D721Med (cell line): ENCODE measurements around the gene KIZ.

Source experiments
- DNase-seq: peaks from one replicate; pipeline ENCODE4 v3.0.0; 2011; ENCODE audit warnings: low spot score; ENCODE audit not compliant: insufficient read length
- FAIRE-seq: peaks from 2 replicates; lab custom pipeline; 2011; peaks lifted over from hg19 to GRCh38; lab: Jason Lieb, UNC
- TF ChIP-seq, protein P1 (sequence below): IDR thresholded peaks from 2 replicates; pipeline ENCODE4 v1.5.1; 2012; ENCODE audit warnings: mild to moderate bottlenecking, control low read depth; ENCODE audit not compliant: insufficient read depth; ENCODE audit errors: missing control alignments

The KIZ gene, protein sequence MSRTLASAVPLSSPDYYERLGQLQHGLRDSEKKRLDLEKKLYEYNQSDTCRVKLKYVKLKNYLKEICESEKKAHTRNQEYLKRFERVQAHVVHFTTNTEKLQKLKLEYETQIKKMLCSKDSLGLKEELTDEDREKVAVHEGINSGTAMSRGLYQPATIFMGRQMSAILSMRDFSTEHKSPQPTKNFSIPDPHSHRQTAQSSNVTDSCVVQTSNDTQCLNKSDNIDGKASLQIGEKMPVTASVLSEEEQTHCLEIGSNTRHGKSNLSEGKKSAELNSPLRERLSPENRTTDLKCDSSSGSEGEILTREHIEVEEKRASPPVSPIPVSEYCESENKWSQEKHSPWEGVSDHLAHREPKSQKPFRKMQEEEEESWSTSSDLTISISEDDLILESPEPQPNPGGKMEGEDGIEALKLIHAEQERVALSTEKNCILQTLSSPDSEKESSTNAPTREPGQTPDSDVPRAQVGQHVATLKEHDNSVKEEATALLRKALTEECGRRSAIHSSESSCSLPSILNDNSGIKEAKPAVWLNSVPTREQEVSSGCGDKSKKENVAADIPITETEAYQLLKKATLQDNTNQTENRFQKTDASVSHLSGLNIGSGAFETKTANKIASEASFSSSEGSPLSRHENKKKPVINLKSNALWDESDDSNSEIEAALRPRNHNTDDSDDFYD

DNA sequence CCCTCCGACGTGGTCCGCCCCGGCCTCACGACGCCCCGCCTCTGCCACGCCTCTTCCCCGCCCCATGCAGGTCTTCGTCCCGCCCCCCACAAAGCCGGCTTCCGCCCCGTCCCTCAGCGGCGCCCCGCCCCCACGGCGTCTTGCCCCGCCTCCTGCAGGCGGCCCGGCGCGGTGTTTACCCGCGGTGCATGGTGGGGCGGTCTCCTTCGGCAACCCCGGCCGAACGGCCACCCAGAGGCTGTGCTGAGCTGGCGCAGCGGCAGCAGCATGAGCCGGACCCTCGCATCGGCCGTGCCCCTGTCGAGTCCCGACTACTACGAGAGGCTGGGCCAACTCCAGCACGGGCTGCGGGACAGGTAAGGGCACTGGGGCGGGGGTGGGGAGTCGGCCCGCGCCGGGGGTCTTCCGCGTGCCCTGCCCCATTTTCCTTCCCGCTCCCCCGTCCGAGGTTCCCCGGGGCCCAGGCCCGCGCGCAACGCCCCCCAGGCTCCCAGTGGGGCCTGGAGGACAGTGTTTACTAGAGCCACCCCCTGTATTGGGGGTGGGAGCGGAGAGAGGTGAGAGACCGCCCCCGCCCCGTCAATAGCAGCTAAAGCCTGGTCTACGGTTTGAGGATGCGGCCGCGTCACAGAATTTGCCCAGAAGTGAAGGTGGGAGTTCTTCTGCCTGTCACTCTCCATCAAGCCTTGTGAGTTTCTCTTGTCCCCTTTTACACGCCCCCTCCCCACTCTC lies at the start of gene KIZ:
TSS of gene KIZ (plus strand) at position 234 of the 732 bp plus-strand sequence. CDS start at position 268, 34 bp downstream.
- DNase-seq (no peak), FAIRE-seq (no peak)
- TF ChIP-seq, protein P1, sequence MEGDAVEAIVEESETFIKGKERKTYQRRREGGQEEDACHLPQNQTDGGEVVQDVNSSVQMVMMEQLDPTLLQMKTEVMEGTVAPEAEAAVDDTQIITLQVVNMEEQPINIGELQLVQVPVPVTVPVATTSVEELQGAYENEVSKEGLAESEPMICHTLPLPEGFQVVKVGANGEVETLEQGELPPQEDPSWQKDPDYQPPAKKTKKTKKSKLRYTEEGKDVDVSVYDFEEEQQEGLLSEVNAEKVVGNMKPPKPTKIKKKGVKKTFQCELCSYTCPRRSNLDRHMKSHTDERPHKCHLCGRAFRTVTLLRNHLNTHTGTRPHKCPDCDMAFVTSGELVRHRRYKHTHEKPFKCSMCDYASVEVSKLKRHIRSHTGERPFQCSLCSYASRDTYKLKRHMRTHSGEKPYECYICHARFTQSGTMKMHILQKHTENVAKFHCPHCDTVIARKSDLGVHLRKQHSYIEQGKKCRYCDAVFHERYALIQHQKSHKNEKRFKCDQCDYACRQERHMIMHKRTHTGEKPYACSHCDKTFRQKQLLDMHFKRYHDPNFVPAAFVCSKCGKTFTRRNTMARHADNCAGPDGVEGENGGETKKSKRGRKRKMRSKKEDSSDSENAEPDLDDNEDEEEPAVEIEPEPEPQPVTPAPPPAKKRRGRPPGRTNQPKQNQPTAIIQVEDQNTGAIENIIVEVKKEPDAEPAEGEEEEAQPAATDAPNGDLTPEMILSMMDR: no peak

DNA sequence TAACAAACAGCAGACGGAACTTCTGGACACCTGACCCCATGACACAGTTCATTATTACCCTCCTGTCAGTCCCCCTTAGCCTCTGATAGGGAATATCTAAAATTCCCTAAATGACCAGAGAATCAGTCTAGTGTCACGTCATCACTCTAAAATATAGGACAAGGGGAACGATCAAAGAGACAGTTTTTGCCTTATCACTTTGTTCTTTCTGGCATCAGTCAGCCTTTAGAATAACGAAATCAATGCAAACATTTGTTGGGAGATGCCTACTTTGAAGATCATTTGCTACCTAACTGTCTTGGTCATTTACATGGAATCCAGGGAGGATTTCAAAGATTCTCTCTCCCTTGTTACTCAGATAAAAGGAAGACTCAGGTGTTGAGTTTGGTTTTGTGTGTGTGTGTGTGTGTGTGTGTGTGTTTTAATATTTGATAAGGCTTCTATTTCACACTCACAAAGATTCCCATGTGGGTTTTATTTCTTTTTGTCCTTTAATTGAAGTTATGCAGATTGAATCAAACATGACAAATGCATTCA lies 48.0 kb upstream of the KIZ start:
- DNase-seq (no peak), FAIRE-seq (no peak)
- TF ChIP-seq, protein P1: no peak

DNA sequence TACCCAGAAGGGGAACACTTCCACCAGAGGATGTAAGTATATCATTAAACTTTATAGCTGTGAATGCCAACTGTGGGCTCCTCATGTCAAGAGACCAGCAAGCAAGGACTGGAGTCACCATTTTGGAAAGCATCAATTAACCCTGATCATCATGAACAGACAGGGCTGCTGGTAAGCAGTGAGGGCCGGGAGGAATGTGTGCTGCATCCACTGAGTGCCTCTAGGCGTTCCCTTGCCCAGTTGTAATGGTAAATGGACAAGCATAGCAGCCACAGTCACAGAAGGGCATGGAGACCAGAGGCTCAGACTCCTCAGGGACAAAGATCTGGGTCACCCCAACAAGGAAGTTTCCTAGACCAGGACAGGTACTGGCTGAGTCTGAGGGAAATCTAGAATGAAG lies 43.3 kb upstream of the KIZ start:
- DNase-seq (no peak), FAIRE-seq (no peak)
- TF ChIP-seq, protein P1: no peak

DNA sequence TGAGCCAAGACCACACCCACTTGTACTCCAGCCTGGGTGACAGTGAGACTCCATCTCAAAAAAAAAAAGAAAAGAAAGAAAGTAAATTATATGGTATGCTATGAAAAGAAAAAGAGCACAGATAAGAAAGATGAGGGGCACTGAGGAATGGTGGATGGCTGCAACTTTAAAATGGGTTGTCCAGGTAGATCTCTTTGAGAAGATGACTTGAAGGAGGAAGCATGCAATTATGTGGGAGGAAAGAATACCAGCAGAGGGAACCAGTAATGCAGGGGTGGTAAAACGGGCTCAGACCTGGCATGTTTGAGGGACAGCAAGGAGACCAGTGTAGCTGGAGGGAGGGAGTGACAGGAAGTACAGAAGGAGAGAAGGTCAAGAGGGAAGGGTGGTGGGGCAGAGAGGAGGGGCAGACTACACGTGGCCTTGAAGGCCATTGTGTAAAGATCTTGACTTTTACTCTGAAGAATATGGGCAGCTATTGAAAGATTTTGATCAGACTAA lies 42.0 kb upstream of the KIZ start:
- no peak for DNase-seq
- TF ChIP-seq, protein P1: no peak
- no peak for FAIRE-seq

DNA sequence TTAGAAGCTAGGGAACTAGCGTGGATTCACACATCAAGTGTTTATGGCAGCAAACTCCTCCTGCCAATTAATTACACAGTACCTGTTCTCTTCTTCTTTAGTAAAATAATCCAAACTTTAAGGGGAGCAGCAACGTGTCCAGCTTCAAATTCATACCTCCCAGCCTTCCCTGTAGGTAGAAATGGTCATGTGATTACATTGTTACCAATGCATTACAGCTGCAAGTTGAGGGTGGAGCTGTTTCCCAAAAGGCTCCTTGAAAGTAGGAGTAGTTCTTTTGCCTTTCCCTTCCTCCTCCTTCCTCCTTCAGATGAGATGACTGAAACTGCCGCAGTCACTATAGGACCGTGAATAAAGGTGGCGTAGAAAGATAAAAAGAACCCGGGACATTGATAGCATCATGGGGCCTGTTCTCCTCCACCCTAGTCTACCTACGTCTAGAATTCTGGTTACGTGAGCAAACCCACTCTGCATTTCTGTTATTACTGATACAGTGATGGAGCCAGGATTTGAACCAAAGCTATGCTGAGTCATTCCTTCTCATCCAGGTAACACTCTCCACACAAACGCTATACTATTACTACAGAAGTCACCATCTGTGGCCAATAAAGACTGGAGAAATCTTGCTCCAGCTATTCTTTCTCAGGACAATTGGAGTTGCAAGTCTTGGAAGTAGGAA lies 37.9 kb upstream of the KIZ start:
- no peak for FAIRE-seq
- TF ChIP-seq, protein P1: no peak
- no peak for DNase-seq

DNA sequence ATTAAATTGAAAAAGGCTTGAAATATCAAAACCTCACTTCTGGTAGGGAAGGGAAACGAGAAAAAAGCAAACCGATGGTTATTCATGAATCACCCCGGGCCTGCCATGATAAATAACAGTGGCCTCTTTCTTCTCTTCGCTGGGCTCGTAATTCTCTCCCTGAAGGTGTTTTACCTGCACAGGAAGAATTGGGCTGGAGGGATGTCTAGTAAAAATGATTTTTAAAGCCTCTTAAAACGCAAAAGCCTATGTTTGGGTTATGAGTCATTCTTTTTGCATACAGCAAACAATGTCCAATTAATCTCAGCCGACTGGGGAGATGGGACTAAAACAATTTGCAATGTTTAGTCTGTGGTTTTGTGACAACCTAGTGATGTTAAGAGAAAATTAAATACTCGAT lies 36.5 kb upstream of the KIZ start:
- no peak for DNase-seq
- TF ChIP-seq, protein P1: no peak
- FAIRE-seq: no peak
